GM21825 (cell line): Measurements from ENCODE around the gene KRTAP3-1.
"Not testable (repeated sequence)": the region's sequence is repeated elsewhere in the genome, so short reads cannot be mapped to it uniquely, and the experiment has no call there.

Experiments
- ATAC-seq: cut with Tn5 transposase; IDR thresholded peaks from one replicate; pipeline ENCODE4 v1.9.1; 2021; ENCODE audit warnings: mild to moderate bottlenecking, moderate library complexity; ENCODE audit not compliant: unreplicated experiment

Gene KRTAP3-1

GRCh38 chr17:41008811-41009210 is at the start of gene KRTAP3-1:
KRTAP3-1 (minus strand) TSS chr17:41009128; CDS start chr17:41009074, 54 bp downstream.
- no peak for ATAC-seq

- no peak for ATAC-seq
These were observed 48.6 kb upstream of the KRTAP3-1 start for GRCh38 chr17:41057547-41057946.

- not testable (repeated sequence) for ATAC-seq
These were observed 46.2 kb upstream of the KRTAP3-1 start, which contains the start of gene KRTAP2-2 for GRCh38 chr17:41055130-41055529. KRTAP2-2 (minus strand) TSS chr17:41055230; CDS start chr17:41055211, 19 bp downstream.

GRCh38 chr17:41054556-41054955 is 45.6 kb upstream of the KRTAP3-1 start:
- ATAC-seq = not testable (repeated sequence)

GRCh38 chr17:41054025-41054424 is 45.1 kb upstream of the KRTAP3-1 start:
- no peak for ATAC-seq

GRCh38 chr17:41052566-41052965 is 43.6 kb upstream of the KRTAP3-1 start:
- ATAC-seq = no peak

- no peak for ATAC-seq
These were observed 40.2 kb upstream of the KRTAP3-1 start for GRCh38 chr17:41049110-41049509.

- no peak for ATAC-seq
These were observed 39.5 kb upstream of the KRTAP3-1 start for GRCh38 chr17:41048441-41048840.

GRCh38 chr17:41046735-41047465 is 38.0 kb upstream of the KRTAP3-1 start, which contains the start of gene KRTAP2-1:
KRTAP2-1 (minus strand) TSS chr17:41047316; CDS start chr17:41047267, 49 bp downstream.
- ATAC-seq = not testable (repeated sequence)

GRCh38 chr17:41042953-41043352 is 34.0 kb upstream of the KRTAP3-1 start:
- ATAC-seq = no peak

GRCh38 chr17:41040783-41041571 is 32.0 kb upstream of the KRTAP3-1 start, which contains the start of gene KRTAP1-1:
KRTAP1-1 (minus strand) TSS chr17:41041450; CDS start chr17:41041397, 53 bp downstream.
- not testable (repeated sequence) for ATAC-seq

GRCh38 chr17:41037853-41038350 is 29.0 kb upstream of the KRTAP3-1 start:
- no peak for ATAC-seq

GRCh38 chr17:41034346-41034935 is 25.5 kb upstream of the KRTAP3-1 start, which contains the start of gene KRTAP1-3:
KRTAP1-3 (minus strand) TSS chr17:41034874; CDS start chr17:41034821, 53 bp downstream.
- not testable (repeated sequence) for ATAC-seq

- no peak for ATAC-seq
These were observed 20.8 kb upstream of the KRTAP3-1 start, which contains the start of gene KRTAP1-4 for GRCh38 chr17:41029633-41030245. KRTAP1-4 (minus strand) TSS chr17:41030195; CDS start chr17:41030078, 117 bp downstream.

- ATAC-seq = no peak
These were observed 18.0 kb upstream of the KRTAP3-1 start, which contains the start of gene KRTAP1-5 for GRCh38 chr17:41026715-41027471. KRTAP1-5 (minus strand) TSS chr17:41027208; CDS start chr17:41027155, 53 bp downstream.

GRCh38 chr17:41024697-41025096 is 15.8 kb upstream of the KRTAP3-1 start:
- no peak for ATAC-seq

GRCh38 chr17:41020336-41020735 is 11.4 kb upstream of the KRTAP3-1 start:
- ATAC-seq = no peak

- ATAC-seq = no peak
These were observed 10.5 kb upstream of the KRTAP3-1 start for GRCh38 chr17:41019415-41019814.

GRCh38 chr17:41018541-41018940 is 9.6 kb upstream of the KRTAP3-1 start:
- ATAC-seq = no peak
